Measurements from ENCODE around the gene SLC35G4. TPM values are rescaled to one million over a fixed set of nuclear protein-coding genes. Genes with fewer than 3 reads are reported as not detected.
A peak's percentile ranks its signal among the peaks of the same experiment; 100 is the strongest.

The SLC35G4 gene
- total RNA-seq, 1 experiment from 2014 or later = not detected

- CTCF ChIA-PET = interaction anchor here (0.6 kb wide), 1 partner anchor 413 kb away, joined by 3 read pairs; no protein-coding TSS in a partner anchor
- peak; percentile 56 for DNase-seq (ENCODE audit: low spot score)
- POLR2A ChIA-PET (ENCODE audit: low non-redundant PET) = no interaction called here
- intact Hi-C loops (cut with micrococcal nuclease; ENCODE audit: unreplicated experiment) = loop anchor here (5.0 to 10.0 kb wide), 4 partner anchors 72 to 582 kb away; no protein-coding TSS in a partner anchor
- no peaks in the 10 kb centered on the region for H3K4me1 ChIP-seq (ENCODE audit: insufficient read depth, low read length, poor library complexity, severe bottlenecking)
- no peak for TF ChIP-seq EZH2 (IDR thresholded peaks at IDR 0.05; ENCODE audit: borderline replicate concordance, low read depth, low read length, poor library complexity, severe bottlenecking)
- peak; percentile 87 for TF ChIP-seq CTCF (conservative IDR thresholded peaks at IDR 0.05; ENCODE audit: low read depth, low read length)
- peaks cover 58% of the 10 kb centered on the region for H3K27me3 ChIP-seq (replicated peaks; ENCODE audit: insufficient read depth, low read depth, low read length, poor library complexity)
- BruUV-seq (replicated peaks) = no TSS peak
- H3K36me3 ChIP-seq (ENCODE audit: insufficient read depth, low read length, poor library complexity, severe bottlenecking) = no peaks in the 10 kb centered on the region
- H3K4me3 ChIP-seq (ENCODE audit: low read depth, low read length, poor library complexity, severe bottlenecking) = no peak overlapping the region
- H3K27ac ChIP-seq (ENCODE audit: low read depth, low read length, poor library complexity, severe bottlenecking) = no peak overlapping the region
- no peaks in the 10 kb centered on the region for H3K9me3 ChIP-seq (ENCODE audit: low read depth, low read length, poor library complexity, severe bottlenecking)
Measured at GRCh38 chr18:11654736-11655605, 45.6 kb downstream of the SLC35G4 start.

DNA sequence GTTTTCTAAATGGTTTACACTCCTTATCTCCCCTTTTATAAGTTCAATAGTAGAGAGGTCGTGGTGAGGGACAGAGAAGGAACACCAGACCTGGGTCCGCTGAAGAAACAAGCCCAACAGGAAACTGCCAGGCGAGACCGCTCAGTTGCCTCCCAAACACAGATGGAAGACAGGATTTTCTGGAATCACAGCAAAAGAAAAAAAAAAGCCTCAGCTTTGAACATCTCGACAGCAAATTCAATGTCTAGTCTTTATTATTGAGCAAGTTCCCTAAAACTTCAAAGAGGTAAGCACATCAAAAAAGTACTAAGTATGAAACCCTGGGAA is 46.2 kb downstream of the SLC35G4 start:
- Histone ChIP-seq H3K27me3 (replicated peaks; ENCODE audit: insufficient read depth, low read depth, low read length, poor library complexity) (peaks cover 64% of the 10 kb centered on the region), H3K9me3 (ENCODE audit: low read depth, low read length, poor library complexity, severe bottlenecking) (no peaks in the 10 kb centered on the region), H3K4me3 (ENCODE audit: low read depth, low read length, poor library complexity, severe bottlenecking) (no peak overlapping the region), H3K4me1 (ENCODE audit: insufficient read depth, low read length, poor library complexity, severe bottlenecking) (no peaks in the 10 kb centered on the region), H3K27ac (ENCODE audit: low read depth, low read length, poor library complexity, severe bottlenecking) (no peak overlapping the region), H3K36me3 (ENCODE audit: insufficient read depth, low read length, poor library complexity, severe bottlenecking) (no peaks in the 10 kb centered on the region)
- ChIA-PET CTCF (interaction anchor here (0.6 kb wide), 1 partner anchor 413 kb away, joined by 3 read pairs; no protein-coding TSS in a partner anchor), POLR2A (ENCODE audit: low non-redundant PET) (no interaction called here)
- intact Hi-C loops (cut with micrococcal nuclease; ENCODE audit: unreplicated experiment) = loop anchor here (5.0 to 10.0 kb wide), 4 partner anchors 72 to 582 kb away; no protein-coding TSS in a partner anchor
- TF ChIP-seq EZH2 (IDR thresholded peaks at IDR 0.05; ENCODE audit: borderline replicate concordance, low read depth, low read length, poor library complexity, severe bottlenecking) (no peak), CTCF (conservative IDR thresholded peaks at IDR 0.05; ENCODE audit: low read depth, low read length) (no peak)
- no TSS peak for BruUV-seq (replicated peaks)
- DNase-seq (ENCODE audit: low spot score) = no peak

DNA sequence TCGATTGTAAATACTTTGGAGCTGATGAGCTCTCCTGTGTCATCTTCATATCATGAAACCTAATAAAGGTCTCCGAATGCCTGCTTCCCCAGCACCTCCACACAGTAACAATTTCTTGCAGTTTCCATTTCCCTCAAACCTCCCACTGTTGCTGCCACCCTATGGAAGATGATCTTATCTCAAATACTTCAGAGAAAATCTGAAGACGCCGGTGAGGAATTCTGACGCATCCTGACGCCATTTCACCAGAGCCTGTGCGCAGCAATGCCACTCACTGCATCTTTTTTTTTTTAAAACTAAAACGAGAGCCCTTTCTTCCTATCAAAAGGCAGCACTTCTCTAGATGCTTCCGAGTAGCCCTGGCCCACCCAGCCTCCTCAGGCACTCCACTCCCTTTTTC is 47.8 kb downstream of the SLC35G4 start:
- intact Hi-C loops (cut with micrococcal nuclease; ENCODE audit: unreplicated experiment) = loop anchor here (2.0 to 10.0 kb wide), 5 partner anchors 70 to 580 kb away; no protein-coding TSS in a partner anchor
- Histone ChIP-seq H3K4me3 (ENCODE audit: low read depth, low read length, poor library complexity, severe bottlenecking) (no peak overlapping the region), H3K36me3 (ENCODE audit: insufficient read depth, low read length, poor library complexity, severe bottlenecking) (no peaks in the 10 kb centered on the region), H3K4me1 (ENCODE audit: insufficient read depth, low read length, poor library complexity, severe bottlenecking) (no peaks in the 10 kb centered on the region), H3K27ac (ENCODE audit: low read depth, low read length, poor library complexity, severe bottlenecking) (no peak overlapping the region), H3K27me3 (replicated peaks; ENCODE audit: insufficient read depth, low read depth, low read length, poor library complexity) (peaks cover 73% of the 10 kb centered on the region), H3K9me3 (ENCODE audit: low read depth, low read length, poor library complexity, severe bottlenecking) (no peaks in the 10 kb centered on the region)
- no TSS peak for BruUV-seq (replicated peaks)
- no peak for TF ChIP-seq CTCF (conservative IDR thresholded peaks at IDR 0.05; ENCODE audit: low read depth, low read length)
- no peak for TF ChIP-seq EZH2 (IDR thresholded peaks at IDR 0.05; ENCODE audit: borderline replicate concordance, low read depth, low read length, poor library complexity, severe bottlenecking)
- POLR2A ChIA-PET (ENCODE audit: low non-redundant PET) = interaction anchor here (0.7 kb wide), 1 partner anchor 1188 kb away, joined by 4 read pairs; no protein-coding TSS in a partner anchor
- DNase-seq (ENCODE audit: low spot score) = no peak
- CTCF ChIA-PET = no interaction called here
